Putamen (tissue), 1 donor: ENCODE measurements around the gene ST8SIA5.

ENCODE experiments used
- DNase-seq: peaks from one replicate; pipeline ENCODE4 v3.0.0-alpha.2; 2016; ENCODE audit warnings: low spot score

Gene ST8SIA5

DNA sequence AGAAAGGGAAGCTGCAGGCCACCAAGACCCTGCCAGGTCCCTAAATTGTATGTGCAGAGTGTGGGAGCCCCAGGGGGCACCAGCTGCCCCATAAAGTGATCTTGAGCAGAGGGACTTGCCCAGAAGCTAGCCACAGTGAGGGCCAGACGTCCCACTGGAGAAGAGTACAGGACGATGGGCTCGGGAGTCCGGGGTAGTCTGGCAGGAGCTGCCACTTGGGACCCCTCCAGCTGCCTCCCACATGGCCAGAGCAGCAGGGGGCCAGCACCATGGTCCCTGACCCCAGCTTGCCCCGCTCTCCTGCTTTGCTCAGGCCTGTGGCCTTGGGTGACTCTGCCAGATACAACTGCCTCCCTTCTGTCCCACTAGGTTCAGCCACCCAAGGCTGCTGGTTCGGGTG is 88.2 kb downstream of the ST8SIA5 start:
- DNase-seq, result no peak

DNA sequence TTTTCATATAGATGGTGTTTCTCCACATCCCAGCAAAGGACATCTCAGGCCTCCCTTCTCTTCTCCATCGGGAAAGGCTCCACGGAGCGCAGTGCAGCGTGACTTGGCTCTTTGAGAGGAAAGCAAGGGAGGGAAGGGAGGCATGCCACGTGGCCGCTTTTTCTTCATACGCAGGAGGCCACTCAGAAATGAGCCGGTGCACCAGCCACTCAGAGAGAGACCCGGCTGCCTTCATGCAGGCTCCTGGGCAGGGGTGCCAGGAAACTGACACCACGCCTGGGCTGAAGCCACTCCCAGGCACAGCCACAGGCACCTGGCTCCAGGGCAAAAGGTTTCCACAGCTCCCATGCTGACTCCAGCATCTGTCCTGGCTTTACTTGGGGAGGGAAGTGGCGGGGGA is 88.7 kb downstream of the ST8SIA5 start:
- no peak for DNase-seq

DNA sequence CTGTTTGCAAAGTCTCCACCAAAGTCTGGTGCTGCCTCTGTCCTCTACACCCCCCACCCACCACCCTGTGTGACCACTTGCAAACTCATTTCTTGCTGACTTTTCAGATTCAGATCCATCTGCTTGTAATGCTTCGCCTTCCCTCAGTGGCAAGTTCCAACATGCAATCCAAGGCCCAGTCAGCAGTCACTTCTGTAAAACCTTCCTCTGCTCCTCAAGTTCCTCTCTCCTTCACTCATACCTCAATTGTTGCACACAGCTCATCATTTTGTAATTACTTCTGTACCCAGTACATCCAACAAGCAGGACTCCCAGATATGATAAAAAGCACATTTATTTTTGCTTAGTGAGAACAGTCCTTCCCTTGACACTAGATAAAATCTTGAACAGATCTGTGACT is 93.3 kb downstream of the ST8SIA5 start:
- no peak for DNase-seq

DNA sequence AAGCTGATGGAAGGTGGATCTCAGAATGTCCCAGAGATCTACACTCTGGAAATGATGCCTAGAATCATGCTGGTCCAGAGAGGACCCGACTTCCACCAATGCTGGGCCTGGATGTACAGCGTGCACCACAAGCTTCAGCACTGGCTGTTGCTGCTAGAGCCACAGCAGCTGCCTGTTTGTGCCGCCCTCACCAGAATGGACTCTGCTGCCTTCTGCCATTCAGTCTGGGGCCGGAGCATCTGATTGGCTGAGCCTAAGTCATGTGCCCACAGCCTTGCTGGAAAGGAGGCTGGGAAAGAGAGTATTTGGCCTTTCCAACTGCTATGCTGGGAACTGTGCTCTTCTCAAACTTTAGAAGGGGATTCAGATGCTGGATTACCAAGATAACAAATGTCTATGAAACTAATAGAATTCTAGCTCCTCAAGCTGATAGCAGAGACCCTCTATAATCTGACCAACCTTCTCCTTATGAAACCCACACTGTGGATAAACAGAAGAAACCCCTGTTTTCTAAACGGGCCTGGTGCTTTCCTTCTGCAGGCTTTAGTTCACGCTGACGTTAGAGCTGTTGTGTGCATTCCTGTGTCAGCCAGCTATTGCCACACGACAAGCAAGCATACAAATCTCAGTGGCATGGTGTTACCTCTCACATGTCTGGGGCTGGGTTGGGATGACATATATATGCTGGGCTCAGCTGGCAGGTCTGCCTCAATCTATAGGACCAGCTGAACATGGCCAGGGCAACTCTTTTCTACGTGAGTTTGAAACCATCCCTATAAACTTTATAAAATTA is 95.7 kb downstream of the ST8SIA5 start:
- peak; percentile 83 for DNase-seq

DNA sequence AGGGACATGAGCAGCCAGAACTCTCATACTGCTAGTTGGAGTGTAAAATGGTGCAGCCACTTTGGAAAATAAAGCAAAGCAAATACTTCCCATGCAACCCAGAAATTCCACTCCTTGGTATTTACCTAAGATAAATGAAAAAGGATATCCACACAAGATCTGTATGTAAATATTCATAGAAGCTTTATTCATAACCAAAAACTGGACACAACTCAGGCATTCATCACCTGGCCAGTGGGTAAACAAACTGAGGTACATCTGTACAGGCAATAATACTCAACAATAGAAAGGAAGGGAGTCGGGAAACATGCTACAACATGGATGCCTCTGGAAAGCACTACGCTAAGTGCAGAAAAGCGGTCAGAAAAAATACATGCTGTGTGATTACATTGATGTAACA is 97.4 kb downstream of the ST8SIA5 start:
- no peak for DNase-seq

DNA sequence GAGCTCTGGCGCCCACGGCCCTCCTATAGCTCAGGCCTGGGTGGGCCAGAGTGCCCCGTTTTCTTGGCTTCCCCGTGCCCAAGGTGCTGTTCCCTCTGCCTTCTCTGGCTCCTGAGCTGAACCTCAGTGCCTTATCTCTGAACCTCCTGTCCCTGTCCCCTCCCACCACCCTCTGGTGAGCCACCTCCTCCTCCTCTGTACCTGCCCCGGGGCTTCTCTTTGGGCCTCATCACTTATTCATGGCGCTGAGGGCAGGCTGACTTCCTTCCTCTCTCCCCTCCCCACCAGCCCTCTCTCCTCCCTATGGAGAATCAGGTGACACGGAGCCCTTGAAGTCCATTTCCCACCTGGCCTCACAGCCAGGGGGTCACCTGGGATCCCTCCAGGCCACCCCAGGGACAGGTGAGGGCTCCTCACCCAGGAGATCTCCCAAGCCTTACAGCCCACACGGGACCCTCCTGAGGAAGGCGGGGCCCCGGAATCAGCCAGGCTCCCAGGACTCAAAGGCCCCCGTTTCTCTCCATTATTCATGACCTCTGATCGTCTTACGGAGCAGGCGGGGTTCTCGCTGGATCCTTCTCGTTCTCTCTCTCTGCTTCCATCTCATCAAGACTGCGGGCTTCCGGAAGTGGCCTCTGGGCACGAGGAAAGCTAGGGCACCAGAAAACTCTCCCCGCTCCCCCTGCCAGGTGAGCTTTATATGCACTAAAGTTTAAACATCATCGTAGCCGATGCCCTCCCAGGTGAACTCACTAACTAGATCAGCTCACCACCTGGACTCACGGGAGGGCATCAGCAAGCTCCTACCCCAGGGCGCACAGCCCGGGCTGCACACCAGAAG is 99.5 kb downstream of the ST8SIA5 start, which contains the start of gene LOXHD1:
Gene LOXHD1, minus strand, starts transcription at position 106 of the 841 bp plus-strand sequence. CDS start 187 bp downstream, outside the sequence.
- DNase-seq, result no peak

DNA sequence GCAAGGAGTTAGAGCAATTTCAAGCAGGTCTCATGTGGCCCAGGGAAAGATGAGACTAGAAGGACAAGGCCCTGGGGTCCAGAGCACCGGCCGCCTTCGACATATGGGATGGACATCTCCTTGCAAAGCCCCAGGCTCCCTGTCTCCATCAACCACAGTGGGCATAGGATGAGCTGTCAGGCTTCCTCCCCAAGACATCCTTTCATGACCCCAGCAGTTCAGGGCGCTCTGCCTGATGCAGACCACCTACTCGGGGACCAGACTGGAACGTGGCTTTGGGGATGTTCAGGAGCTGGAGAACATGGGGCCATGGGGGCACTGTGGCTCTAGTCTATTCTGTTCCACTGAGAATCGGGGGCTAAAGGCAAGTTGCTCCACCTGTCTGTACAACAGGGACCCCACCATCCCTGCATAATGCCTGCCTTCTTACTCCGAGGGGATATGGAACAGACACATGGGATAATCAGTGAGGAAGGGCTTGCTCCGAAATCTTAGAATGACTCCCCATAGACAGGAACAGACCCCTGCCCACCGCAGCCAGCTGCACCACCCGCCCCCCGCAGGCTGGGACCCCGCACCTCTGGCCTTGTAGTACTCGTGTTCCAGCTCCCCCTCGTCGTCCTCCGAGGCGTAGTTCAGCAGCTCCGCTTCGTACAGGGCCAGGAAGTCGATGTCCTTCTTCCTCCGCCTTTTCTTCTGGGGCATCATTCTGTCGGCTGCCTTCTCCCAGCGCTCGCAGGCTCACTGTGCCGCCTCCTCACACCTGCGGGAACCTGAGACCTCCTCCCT is 100.3 kb downstream of the ST8SIA5 start:
- DNase-seq, result no peak

DNA sequence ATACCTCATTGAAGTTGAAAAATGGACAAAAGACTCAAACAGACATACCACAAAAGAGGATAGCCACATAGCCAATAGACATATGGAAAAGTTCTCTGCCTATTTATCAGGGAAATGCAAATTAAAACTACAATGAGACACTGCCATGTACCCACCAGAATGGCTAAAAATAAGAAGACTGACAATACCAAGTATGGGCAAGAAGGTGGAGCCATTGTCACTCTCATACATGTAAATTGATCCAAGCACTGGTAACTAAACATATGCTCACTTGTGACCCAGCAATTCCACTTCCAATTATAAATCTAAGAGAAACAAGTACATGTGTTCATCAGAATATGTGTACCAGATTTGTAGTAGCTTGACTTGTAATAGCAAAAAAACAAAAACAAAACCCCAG is 104.5 kb downstream of the ST8SIA5 start:
- DNase-seq, result no peak

DNA sequence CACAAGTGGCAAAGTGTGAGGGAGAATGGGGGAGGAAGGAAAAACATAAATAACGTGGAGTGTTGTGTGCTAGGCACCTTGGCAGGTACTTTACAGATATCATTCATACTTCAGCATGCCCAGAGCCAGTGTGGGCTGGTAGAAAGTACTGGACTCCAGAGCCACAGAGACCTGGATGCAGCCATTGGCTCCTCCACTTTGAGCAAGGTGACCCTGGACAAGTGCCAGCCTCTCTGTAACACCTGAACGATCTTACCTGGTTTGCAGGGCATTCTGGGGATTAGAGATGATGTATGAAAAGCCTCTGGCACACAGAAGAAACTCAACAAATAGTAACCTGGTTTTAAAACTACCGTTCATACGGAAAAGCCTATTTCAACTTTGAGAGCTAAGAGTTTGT is 106.2 kb downstream of the ST8SIA5 start:
- no peak for DNase-seq

DNA sequence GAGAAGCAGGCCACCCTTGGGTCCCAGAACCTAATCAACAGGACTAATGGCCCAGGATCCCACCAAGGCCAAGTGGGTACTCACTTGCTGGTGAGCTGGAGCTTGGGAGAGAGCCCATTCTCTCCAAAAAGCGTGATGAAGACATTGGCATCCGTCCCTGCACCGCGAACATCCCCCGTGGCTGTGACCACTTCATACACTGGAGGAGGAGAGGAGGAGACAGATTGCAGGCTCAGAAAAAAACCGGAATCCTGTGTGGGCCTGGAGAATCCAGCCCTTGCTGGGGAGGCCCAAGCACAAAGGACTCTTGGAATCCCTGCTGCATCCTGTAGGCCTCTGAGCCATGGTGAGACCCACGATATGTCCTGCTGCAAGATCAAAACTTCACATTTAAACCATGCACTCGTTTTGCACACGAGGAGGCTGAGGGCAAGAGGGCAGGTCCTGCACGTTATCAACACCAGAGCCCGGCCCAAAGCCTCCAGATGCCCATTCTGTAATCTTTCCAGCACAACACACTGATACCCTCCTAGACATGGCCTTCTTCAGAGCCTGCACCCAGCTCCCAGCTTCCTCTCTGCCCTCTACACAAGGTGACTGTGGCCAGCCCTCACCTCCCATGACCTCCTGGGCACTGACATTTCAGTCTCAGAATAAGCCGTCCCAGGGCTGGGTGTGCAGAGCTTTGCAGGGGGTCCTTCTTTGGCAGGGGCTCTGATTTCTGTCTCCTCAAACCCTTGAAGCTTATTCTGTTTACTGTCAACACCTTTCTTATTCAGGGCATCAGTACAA is 107.6 kb downstream of the ST8SIA5 start:
- DNase-seq, result no peak

DNA sequence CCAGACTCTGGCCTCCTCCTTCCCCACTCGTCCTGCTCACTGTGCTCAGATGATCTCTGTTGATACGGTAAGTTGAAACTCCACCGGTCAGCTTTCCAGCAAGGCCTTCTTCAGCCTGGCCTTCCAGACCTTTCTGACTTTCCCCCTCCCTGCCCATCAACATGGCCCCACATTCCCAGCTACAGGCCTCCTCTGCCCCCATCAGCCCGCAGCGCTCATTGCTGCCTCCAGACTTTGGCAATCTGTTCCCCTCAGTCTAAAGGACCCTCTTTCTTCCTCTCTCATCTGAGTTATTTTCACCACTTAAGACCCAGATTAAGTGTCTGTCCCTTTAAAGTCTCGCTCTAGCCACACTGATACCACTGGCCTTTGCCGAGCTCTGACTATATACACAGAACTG is 110.4 kb downstream of the ST8SIA5 start:
- DNase-seq, result no peak

DNA sequence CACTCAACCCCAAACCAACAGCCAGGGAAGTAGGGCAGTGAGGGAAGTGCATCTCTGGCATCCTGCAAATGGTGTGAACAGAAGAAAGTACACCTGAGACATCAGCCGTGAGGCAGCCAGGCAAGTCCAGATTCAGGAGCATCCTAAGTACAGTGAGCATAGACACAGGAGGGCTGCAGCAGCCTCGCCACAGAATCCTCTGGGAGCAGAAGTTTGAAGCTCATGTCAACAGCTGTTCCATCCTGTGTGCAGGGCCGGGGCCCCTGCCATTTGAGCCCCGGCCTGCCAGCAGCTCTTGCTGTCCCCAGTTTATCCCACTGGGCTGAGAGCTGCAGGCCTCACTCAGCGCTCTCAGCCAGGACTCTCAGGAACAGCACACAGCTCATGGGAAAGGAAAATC is 114.3 kb downstream of the ST8SIA5 start:
- no peak for DNase-seq

DNA sequence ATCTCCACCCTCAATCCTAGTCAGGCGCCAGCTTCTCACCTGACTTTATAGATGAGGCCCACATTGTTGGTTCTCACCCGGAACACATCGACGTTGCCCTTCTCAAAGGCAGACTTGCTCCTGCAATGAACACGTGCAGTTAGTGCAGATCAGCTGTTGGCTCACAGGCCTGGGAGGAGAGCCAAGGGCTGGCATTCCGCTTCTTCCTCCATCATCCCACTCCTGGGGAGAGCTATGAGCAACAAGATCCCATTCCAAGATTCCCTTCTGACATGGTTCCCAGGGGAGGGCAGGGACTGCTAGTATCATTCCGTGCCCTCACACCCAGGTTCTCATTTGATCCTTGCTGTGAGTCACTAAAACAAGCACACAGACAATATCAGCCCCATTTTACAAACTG is 114.9 kb downstream of the ST8SIA5 start:
- no peak for DNase-seq

DNA sequence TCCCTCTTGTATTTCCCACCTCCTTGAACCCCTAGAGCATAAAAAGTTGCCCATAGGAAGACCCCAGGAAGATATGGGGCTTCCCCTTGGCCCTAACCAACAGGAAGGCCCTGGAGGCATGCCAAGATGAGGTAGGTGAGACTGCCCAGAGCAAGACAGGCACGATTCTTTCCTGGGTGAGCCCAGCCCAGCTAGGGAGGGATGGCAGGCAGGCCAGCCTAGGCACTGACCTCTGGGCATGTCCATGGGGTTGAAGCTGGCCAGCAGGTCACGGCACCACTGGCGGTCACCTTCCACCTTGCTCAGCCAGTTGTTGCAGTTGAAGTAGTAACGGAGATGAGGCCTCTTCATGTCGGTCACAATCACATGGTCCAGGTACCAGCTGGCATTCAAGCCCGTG is 117.5 kb downstream of the ST8SIA5 start:
- DNase-seq, result no peak

DNA sequence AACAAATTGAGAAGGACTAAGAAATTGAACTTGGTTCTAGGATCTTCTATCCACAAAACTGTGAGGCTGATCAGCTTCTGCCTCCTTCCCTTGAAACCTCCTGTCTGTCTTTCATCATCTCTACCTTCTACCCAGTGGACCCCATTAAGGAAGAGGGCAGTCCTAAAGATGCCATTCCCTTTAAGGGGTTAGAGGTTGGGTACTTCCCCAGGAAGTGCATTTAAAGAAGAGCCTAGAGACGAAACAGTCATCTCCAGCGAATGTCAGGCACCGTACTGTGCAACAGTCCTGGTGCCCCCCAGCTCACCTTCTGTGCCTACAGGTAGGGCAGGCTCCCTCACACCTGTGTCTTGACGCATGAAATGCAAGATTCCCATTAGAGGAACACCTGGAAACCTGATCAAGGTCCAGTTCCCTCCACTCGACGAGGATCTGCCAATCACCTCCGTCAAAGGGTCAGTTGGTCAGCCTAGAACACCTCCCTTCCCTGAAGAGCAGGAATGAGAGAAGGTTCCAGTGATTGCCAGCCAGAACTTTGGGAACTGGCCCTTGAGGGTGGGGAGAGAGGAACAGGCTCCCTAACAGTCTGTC is 120.7 kb downstream of the ST8SIA5 start:
- DNase-seq, result no peak

DNA sequence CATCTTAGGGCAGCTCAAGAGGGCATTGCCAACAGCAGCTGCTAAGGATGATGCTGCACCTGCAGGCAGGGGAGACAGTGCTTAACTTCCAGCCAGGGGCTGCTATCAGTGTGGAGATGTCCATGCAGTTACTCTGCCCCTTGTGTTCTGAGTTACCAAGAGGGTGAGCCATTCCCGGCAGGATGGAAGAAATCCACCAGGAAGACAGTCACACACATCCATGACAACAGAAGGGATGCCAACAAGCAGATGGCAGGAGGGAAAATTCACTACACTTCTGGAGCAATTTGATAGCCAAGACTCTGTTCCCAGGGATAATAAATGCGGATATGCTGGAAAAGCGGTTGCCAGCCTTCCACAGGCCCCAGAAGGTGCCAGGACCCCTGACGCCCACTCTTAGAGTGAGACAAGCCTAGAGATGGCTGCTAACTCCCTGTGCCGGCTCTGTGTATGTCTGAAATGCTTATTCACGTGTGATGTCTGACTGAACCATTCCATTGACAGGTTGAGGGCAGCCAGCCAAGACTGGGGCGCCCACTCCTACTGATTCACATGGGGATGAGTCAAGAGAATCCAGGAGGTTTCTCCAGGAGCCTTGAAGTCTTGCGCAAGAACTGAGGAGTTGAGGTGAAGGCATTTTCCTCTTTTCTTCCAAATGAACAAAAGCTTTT is 124.3 kb downstream of the ST8SIA5 start:
- DNase-seq, result peak; percentile 81

DNA sequence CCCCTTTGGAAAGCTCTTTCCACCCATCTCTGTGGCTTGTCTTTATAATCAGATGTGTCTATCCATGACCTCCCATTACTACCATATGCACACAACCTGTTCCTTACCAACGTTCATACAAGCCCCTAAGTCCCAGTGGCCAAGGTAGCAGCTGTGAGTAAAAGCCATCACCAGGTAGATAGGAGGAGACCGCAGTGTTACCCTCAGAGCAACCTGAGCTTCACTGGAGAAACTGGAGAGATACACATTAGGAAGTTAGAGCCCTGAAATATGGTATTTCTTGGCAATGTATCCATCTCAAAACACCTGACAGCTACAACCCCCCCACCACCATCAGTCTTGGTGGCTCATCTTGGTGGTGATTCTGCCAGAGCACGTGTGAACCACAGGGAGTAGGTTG is 125.9 kb downstream of the ST8SIA5 start:
- no peak for DNase-seq

DNA sequence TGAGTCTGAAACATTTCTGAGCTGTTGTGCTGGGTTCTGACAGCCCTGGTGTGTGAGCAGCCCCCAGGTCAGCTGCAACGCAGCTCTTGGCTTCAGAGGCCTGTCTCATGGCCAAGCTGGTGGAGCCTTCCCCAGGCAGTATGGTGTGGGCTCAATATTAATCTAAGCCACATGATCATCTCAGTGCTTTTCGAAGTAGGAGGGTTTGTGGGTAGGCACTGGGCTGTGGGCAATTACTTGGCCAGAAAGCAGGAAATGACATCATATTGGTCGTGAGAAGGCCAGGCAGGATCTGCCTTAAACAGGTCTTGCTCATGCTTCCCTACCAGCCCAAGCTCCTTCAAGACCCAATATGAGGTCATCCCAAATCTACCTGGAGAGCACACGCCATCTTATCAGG is 126.7 kb downstream of the ST8SIA5 start:
- DNase-seq, result no peak

DNA sequence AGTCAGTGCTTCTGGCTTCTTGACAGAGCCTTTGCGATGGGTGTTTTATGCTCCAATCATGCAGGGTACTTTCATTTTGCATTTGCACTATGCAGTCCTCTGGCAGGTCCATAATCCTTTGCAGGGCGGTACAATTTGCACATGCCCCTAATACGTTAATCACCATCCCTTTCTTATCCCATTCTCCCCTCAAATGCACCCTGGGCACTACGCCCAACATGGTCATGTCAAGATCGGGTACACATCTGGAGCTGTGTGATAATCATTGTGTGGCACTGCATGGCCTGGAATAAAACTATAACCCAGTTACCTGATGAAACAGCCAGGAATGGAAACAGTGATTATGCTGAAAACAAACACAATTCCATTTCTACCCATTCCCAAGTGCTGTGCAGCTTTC is 127.5 kb downstream of the ST8SIA5 start:
- DNase-seq, result no peak

DNA sequence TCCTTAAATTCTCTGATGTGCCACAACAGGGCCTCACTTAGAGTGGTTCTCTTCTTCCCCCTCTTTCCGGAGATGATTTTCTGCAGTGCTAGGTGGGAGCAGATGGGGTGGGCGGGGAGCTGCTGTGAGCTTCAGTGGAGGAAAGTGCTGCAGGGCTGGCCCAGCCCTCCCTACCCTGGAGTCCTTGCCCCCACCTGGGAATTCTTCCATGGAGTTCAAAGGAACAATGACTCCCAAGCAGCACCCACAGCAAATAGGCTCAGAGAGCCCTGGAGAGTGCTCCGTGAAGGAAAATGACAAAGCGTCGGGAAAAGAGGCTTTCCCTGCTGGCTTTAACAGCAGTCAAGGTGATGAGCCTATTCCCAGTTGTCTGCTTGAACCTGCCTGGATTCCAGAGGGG is 128.6 kb downstream of the ST8SIA5 start:
- peak; percentile 39 for DNase-seq

DNA sequence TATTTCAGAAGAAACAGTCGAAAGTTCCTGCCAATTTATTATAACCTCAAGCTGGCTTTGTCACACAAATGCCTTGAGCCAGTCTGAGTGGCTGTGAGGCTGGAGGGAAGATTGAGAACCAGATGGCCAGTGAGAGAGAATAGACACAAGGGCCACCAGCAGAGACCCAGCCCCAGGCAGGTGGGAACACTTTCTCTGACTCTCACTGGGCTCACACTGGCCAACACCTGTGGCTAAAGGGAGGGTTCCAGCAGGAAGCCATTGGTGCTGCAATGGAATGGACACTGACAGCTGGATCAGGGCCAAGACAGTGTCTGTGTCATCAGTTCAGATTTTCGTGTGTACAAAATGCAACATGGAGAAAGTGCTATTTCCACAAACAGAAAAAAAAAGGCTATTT is 129.7 kb downstream of the ST8SIA5 start:
- DNase-seq, result no peak
